KMS-11 (cell line): ENCODE results near the gene SPATA46.
A peak's percentile ranks its signal among the peaks of the same experiment; 100 is the strongest.

Experiments
- H2AFZ ChIP-seq: fragments of 200-600 bp; sonication (generic); 2 replicates; pipeline ENCODE4 v1.6.1; 2016; ENCODE audit warnings: antibody characterized with exemption, mixed run types, low read depth
- H3K27ac ChIP-seq: fragments of 200-600 bp; sonication (generic); 2 replicates; pipeline ENCODE4 v1.6.1; 2016; ENCODE audit warnings: mild to moderate bottlenecking, mixed run types
- H3K27me3 ChIP-seq: fragments of 200-600 bp; sonication (generic); 2 replicates; pipeline ENCODE4 v1.6.1; 2017; ENCODE audit warnings: mild to moderate bottlenecking, low read depth, mixed run types, moderate library complexity; ENCODE audit not compliant: insufficient read depth
- H3K36me3 ChIP-seq: fragments of 200-600 bp; sonication (generic); 2 replicates; pipeline ENCODE4 v1.6.1; 2017; ENCODE audit warnings: mild to moderate bottlenecking, mixed run types; ENCODE audit not compliant: insufficient read depth
- H3K4me1 ChIP-seq: fragments of 200-600 bp; sonication (generic); 2 replicates; pipeline ENCODE4 v1.6.1; 2016; ENCODE audit warnings: mild to moderate bottlenecking, low read depth, mixed run types; ENCODE audit not compliant: poor library complexity, severe bottlenecking
- H3K4me2 ChIP-seq: fragments of 200-600 bp; sonication (generic); 2 replicates; pipeline ENCODE4 v1.7.0; 2016; ENCODE audit warnings: mild to moderate bottlenecking, mixed run types
- H3K4me3 ChIP-seq: fragments of 200-600 bp; sonication (generic); IDR thresholded peaks from 2 replicates; pipeline ENCODE4 v1.6.1; 2017; ENCODE audit warnings: low read depth, low read length, mixed read lengths; ENCODE audit not compliant: insufficient read depth
- H3K79me2 ChIP-seq: fragments of 200-600 bp; sonication (generic); 2 replicates; pipeline ENCODE4 v1.6.1; 2016; ENCODE audit warnings: low read depth, mixed run types; ENCODE audit not compliant: insufficient read depth
- H3K9ac ChIP-seq: fragments of 200-600 bp; sonication (generic); 2 replicates; pipeline ENCODE4 v1.6.1; 2016; ENCODE audit warnings: mild to moderate bottlenecking, mixed run types
- H4K20me1 ChIP-seq: fragments of 200-600 bp; sonication (generic); 2 replicates; pipeline ENCODE4 v1.6.1; 2016; ENCODE audit warnings: mild to moderate bottlenecking, mixed run types; ENCODE audit not compliant: insufficient read depth
- CTCF ChIP-seq: fragments of 200-600 bp; sonication (generic); conservative IDR thresholded peaks from 2 replicates; pipeline ENCODE4 v1.6.1; 2017; ENCODE audit warnings: low read depth, mild to moderate bottlenecking, antibody characterized with exemption, low read length, moderate library complexity, mixed read lengths

SPATA46 gene

GRCh38 chr1:162400790-162401355 is 24.2 kb upstream of the SPATA46 start:
- Histone ChIP-seq H3K4me3 (no peak overlapping the region), H3K27me3 (no peaks in the 10 kb centered on the region), H4K20me1 (no peaks in the 10 kb centered on the region), H3K4me1 (peaks cover 19% of the 10 kb centered on the region), H3K9ac (no peak overlapping the region), H3K36me3 (no peaks in the 10 kb centered on the region), H3K4me2 (no peak overlapping the region), H3K27ac (no peak overlapping the region), H2AFZ (no peak overlapping the region), H3K79me2 (no peaks in the 10 kb centered on the region)
- TF ChIP-seq CTCF = no peak

- Histone ChIP-seq H2AFZ (no peak overlapping the region), H3K4me2 (peak overlapping the region; percentile 11; the same call in 1 of the 2 replicates), H3K36me3 (no peaks in the 10 kb centered on the region), H3K4me3 (no peak overlapping the region), H3K79me2 (no peaks in the 10 kb centered on the region), H4K20me1 (no peaks in the 10 kb centered on the region), H3K27me3 (no peaks in the 10 kb centered on the region), H3K27ac (no peak overlapping the region), H3K9ac (no peak overlapping the region), H3K4me1 (peaks cover 16% of the 10 kb centered on the region)
- no peak for TF ChIP-seq CTCF
Observed at GRCh38 chr1:162398999-162399580, 22.4 kb upstream of the SPATA46 start.

GRCh38 chr1:162397943-162398560 is 21.4 kb upstream of the SPATA46 start:
- H3K4me1 ChIP-seq = peaks cover 16% of the 10 kb centered on the region
- no peak overlapping the region for H3K27ac ChIP-seq
- no peak for TF ChIP-seq CTCF
- H3K36me3 ChIP-seq = no peaks in the 10 kb centered on the region
- no peak overlapping the region for H3K9ac ChIP-seq
- H3K79me2 ChIP-seq = no peaks in the 10 kb centered on the region
- no peak overlapping the region for H2AFZ ChIP-seq
- H4K20me1 ChIP-seq = no peaks in the 10 kb centered on the region
- H3K4me2 ChIP-seq = no peak overlapping the region
- H3K27me3 ChIP-seq = no peaks in the 10 kb centered on the region
- no peak overlapping the region for H3K4me3 ChIP-seq

GRCh38 chr1:162397039-162397448 is 20.4 kb upstream of the SPATA46 start:
- Histone ChIP-seq H3K27me3 (no peaks in the 10 kb centered on the region), H3K27ac (no peak overlapping the region), H3K4me1 (peaks cover 20% of the 10 kb centered on the region), H3K36me3 (no peaks in the 10 kb centered on the region), H3K79me2 (no peaks in the 10 kb centered on the region), H3K9ac (no peak overlapping the region), H3K4me2 (no peak overlapping the region), H2AFZ (no peak overlapping the region), H4K20me1 (no peaks in the 10 kb centered on the region), H3K4me3 (no peak overlapping the region)
- TF ChIP-seq CTCF = no peak
